Mesenchymal stem cell (in vitro differentiated cells and primary cell): ENCODE results near the gene CCT8. TPM values are rescaled to one million over a fixed set of nuclear protein-coding genes. Genes with fewer than 3 reads are reported as not detected.

ENCODE experiments used
- DNase-seq: peaks from one replicate; pipeline ENCODE4 v3.0.0-alpha.2; 2013
- H2AFZ ChIP-seq: one replicate; pipeline ENCODE4 v1.6.1; 2013; ENCODE audit warnings: low read depth, mild to moderate bottlenecking, control low read depth, inconsistent platforms, low read length, moderate library complexity
- H2AK5ac ChIP-seq: 2 replicates; pipeline ENCODE4 v1.6.1; 2013; ENCODE audit warnings: low read length, moderate library complexity, mild to moderate bottlenecking, inconsistent platforms; ENCODE audit not compliant: severe bottlenecking
- H2BK120ac ChIP-seq: one replicate; pipeline ENCODE4 v1.6.1; 2013; ENCODE audit warnings: low read depth, mild to moderate bottlenecking, inconsistent platforms, low read length, moderate library complexity
- H2BK12ac ChIP-seq, 2 experiments: one replicate each; pipeline ENCODE4 v1.6.1; 2013; ENCODE audit warnings: inconsistent platforms in 2 of 2, low read length in 2 of 2, mild to moderate bottlenecking in 2 of 2, moderate library complexity in 2 of 2, control low read depth in 1 of 2
- H2BK15ac ChIP-seq: one replicate; pipeline ENCODE4 v1.6.1; 2013; ENCODE audit warnings: mild to moderate bottlenecking, low read depth, inconsistent platforms; ENCODE audit not compliant: poor library complexity, severe bottlenecking
- H2BK5ac ChIP-seq: 2 replicates; pipeline ENCODE4 v1.6.1; 2013; ENCODE audit warnings: low read depth, mild to moderate bottlenecking, low read length, control low read depth, inconsistent platforms; ENCODE audit not compliant: poor library complexity, severe bottlenecking
- H3K14ac ChIP-seq, 2 experiments: one replicate each; pipeline ENCODE4 v1.6.1; 2013; ENCODE audit warnings: inconsistent platforms in 2 of 2, low read length in 2 of 2, control low read depth in 1 of 2, mild to moderate bottlenecking in 1 of 2, moderate library complexity in 1 of 2
- H3K18ac ChIP-seq, 2 experiments: one replicate each; pipeline ENCODE4 v1.6.1; 2013; ENCODE audit warnings: inconsistent platforms in 2 of 2, low read length in 2 of 2, control low read depth in 1 of 2, low read depth in 1 of 2, mild to moderate bottlenecking in 1 of 2
- H3K23ac ChIP-seq, 2 experiments: one replicate each; pipeline ENCODE4 v1.6.1; 2013; ENCODE audit warnings: inconsistent platforms in 2 of 2, low read length in 2 of 2, mild to moderate bottlenecking in 2 of 2, moderate library complexity in 2 of 2, control low read depth in 1 of 2
- H3K27ac ChIP-seq: 2 replicates; pipeline ENCODE4 v1.5.1; 2013; ENCODE audit warnings: mild to moderate bottlenecking, moderate library complexity, low read length, control low read depth, inconsistent platforms; ENCODE audit not compliant: poor library complexity, severe bottlenecking
- H3K27me3 ChIP-seq, 2 experiments: 2 replicates each; pipeline versions ENCODE4 v1.6.1 to v1.7.0; 2013; ENCODE audit warnings: low read length in 2 of 2, mild to moderate bottlenecking in 2 of 2, moderate library complexity in 2 of 2, control low read depth in 1 of 2, inconsistent platforms in 1 of 2; ENCODE audit not compliant: control insufficient read depth in 1 of 2, insufficient read depth in 1 of 2
- H3K36me3 ChIP-seq, 2 experiments: 2 replicates each; pipeline versions ENCODE4 v1.6.1 to v1.7.0; 2013; ENCODE audit warnings: low read length in 2 of 2, control low read depth in 1 of 2, inconsistent platforms in 1 of 2, low read depth in 1 of 2, mild to moderate bottlenecking in 1 of 2; ENCODE audit not compliant: insufficient read depth in 2 of 2, control insufficient read depth in 1 of 2
- H3K4ac ChIP-seq, 2 experiments: one replicate each; pipeline ENCODE4 v1.6.1; 2013; ENCODE audit warnings: inconsistent platforms in 2 of 2, low read length in 2 of 2, mild to moderate bottlenecking in 2 of 2, moderate library complexity in 2 of 2, control low read depth in 1 of 2, low read depth in 1 of 2
- H3K4me1 ChIP-seq: 2 replicates; pipeline ENCODE4 v1.6.1; 2013; ENCODE audit warnings: low read depth, low read length, control low read depth; ENCODE audit not compliant: control insufficient read depth, insufficient read depth
- H3K4me2 ChIP-seq: 2 replicates; pipeline ENCODE4 v1.6.1; 2013; ENCODE audit warnings: low read length, mild to moderate bottlenecking, inconsistent platforms; ENCODE audit not compliant: poor library complexity, severe bottlenecking
- H3K4me3 ChIP-seq, 2 experiments: 2 replicates each; pipeline versions ENCODE4 v1.5.1 to v1.7.0; 2013; ENCODE audit warnings: low read length in 2 of 2, mild to moderate bottlenecking in 2 of 2, control low read depth in 1 of 2, low read depth in 1 of 2; ENCODE audit not compliant: insufficient read depth in 1 of 2
- H3K79me1 ChIP-seq: replicated peaks from 2 replicates; pipeline ENCODE4 v1.6.1; 2013; ENCODE audit warnings: mild to moderate bottlenecking, control low read depth, low read length, inconsistent platforms; ENCODE audit not compliant: poor library complexity, severe bottlenecking
- H3K9ac ChIP-seq: 2 replicates; pipeline ENCODE4 v1.7.0; 2013; ENCODE audit warnings: mild to moderate bottlenecking, low read length, moderate library complexity
- H3K9me3 ChIP-seq: 2 replicates; pipeline ENCODE4 v1.7.0; 2013; ENCODE audit warnings: mild to moderate bottlenecking, low read length; ENCODE audit not compliant: control insufficient read depth
- H4K8ac ChIP-seq: one replicate; pipeline ENCODE4 v1.6.1; 2013; ENCODE audit warnings: inconsistent platforms, mild to moderate bottlenecking, low read length, moderate library complexity
- H4K91ac ChIP-seq: one replicate; pipeline ENCODE4 v1.6.1; 2013; ENCODE audit warnings: mild to moderate bottlenecking, low read length, inconsistent platforms
- WGBS: methylation state at CpG from one replicate; pipeline ENCODE4 v1.1.7; 2013; ENCODE audit warnings: mixed read lengths; 5-methylcytosine and 5-hydroxymethylcytosine counted together
- polyA plus RNA-seq, 2 experiments: library from polyadenylated mRNA; stranded (reverse); fragments of 200-250 nt; gene quantifications; one replicate each; pipeline ENCODE4 v1.2.3, GENCODE V29; 2013

CCT8 gene
- polyA plus RNA-seq (2013, experiment 1 of 2), result 130 TPM
- 133 TPM for polyA plus RNA-seq (2013, experiment 2 of 2)

GRCh38 chr21:29073222-29074006 is at the start of gene CCT8:
Gene CCT8 (minus strand): TSS chr21:29073648. CDS start chr21:29073590, 58 bp downstream.
- Histone ChIP-seq H3K14ac (peak within 1 kb of the TSS in 1 of 2 experiments; percentile 44), H4K91ac (peak within 1 kb of the TSS; percentile 9), H3K4me2 (peak within 1 kb of the TSS; percentile 93), H2AK5ac (peak within 1 kb of the TSS; percentile 41), H3K4ac (peak within 1 kb of the TSS; percentile 37 to 73), H4K8ac (peak within 1 kb of the TSS; percentile 63), H2BK12ac (no peak within 1 kb of the TSS), H3K23ac (peak within 1 kb of the TSS in 1 of 2 experiments; percentile 66), H3K27me3 (no peaks in the 10 kb centered on the region), H3K4me3 (peak within 1 kb of the TSS; percentile 87 to 94), H2AFZ (peak within 1 kb of the TSS; percentile 84), H3K27ac (peak within 1 kb of the TSS; percentile 96), H2BK5ac (peak within 1 kb of the TSS; percentile 33), H2BK120ac (no peak within 1 kb of the TSS), H3K18ac (peak within 1 kb of the TSS; percentile 88 to 98), H3K4me1 (peaks cover 4% of the 10 kb centered on the region), H3K9me3 (no peaks in the 10 kb centered on the region), H3K36me3 (peaks cover 5 to 18% of the 10 kb centered on the region in 2 experiments), H2BK15ac (no peak within 1 kb of the TSS), H3K9ac (peak within 1 kb of the TSS; percentile 99), H3K79me1 (peaks cover 1% of the 10 kb centered on the region)
- peak; percentile 100 for DNase-seq
- WGBS, result under 1% methylated on average over 62 of the region's 62 CpGs

GRCh38 chr21:29121759-29122158 is 48.3 kb upstream of the CCT8 start:
- Histone ChIP-seq H3K4me1 (peaks cover 5% of the 10 kb centered on the region), H3K9ac (no peak overlapping the region), H2BK12ac (no peak overlapping the region), H2AK5ac (no peak overlapping the region), H3K79me1 (no peaks in the 10 kb centered on the region), H3K14ac (no peak overlapping the region), H2BK120ac (no peak overlapping the region), H2AFZ (no peak overlapping the region), H3K4me3 (no peak overlapping the region), H4K91ac (no peak overlapping the region), H3K4me2 (no peak overlapping the region), H2BK5ac (no peak overlapping the region), H3K9me3 (no peaks in the 10 kb centered on the region), H3K36me3 (no peaks in the 10 kb centered on the region), H4K8ac (no peak overlapping the region), H3K27ac (no peak overlapping the region), H2BK15ac (no peak overlapping the region), H3K23ac (no peak overlapping the region), H3K18ac (no peak overlapping the region), H3K27me3 (no peaks in the 10 kb centered on the region), H3K4ac (no peak overlapping the region)
- 100% methylated on average over 1 of the region's 1 CpG for WGBS
- no peak for DNase-seq

GRCh38 chr21:29117372-29117955 is 44.0 kb upstream of the CCT8 start:
- H2BK5ac ChIP-seq, result no peak overlapping the region
- H4K91ac ChIP-seq, result no peak overlapping the region
- H3K18ac ChIP-seq, result no peak overlapping the region
- H3K27ac ChIP-seq, result no peak overlapping the region
- H3K4me3 ChIP-seq, result no peak overlapping the region
- H2BK12ac ChIP-seq, result no peak overlapping the region
- no peaks in the 10 kb centered on the region for H3K79me1 ChIP-seq
- H3K23ac ChIP-seq, result no peak overlapping the region
- no peak overlapping the region for H2AK5ac ChIP-seq
- H3K14ac ChIP-seq, result no peak overlapping the region
- no peak overlapping the region for H4K8ac ChIP-seq
- DNase-seq, result no peak
- no peak overlapping the region for H2BK120ac ChIP-seq
- no peaks in the 10 kb centered on the region for H3K36me3 ChIP-seq
- no peaks in the 10 kb centered on the region for H3K27me3 ChIP-seq
- H2BK15ac ChIP-seq, result no peak overlapping the region
- H3K4me2 ChIP-seq, result no peak overlapping the region
- WGBS, result 94% methylated on average over 2 of the region's 3 CpGs
- H2AFZ ChIP-seq, result no peak overlapping the region
- H3K4ac ChIP-seq, result no peak overlapping the region
- H3K4me1 ChIP-seq, result peaks cover 15% of the 10 kb centered on the region
- no peaks in the 10 kb centered on the region for H3K9me3 ChIP-seq
- H3K9ac ChIP-seq, result no peak overlapping the region

- Histone ChIP-seq H3K9ac (no peak overlapping the region), H2BK15ac (no peak overlapping the region), H3K79me1 (no peaks in the 10 kb centered on the region), H2AK5ac (no peak overlapping the region), H3K23ac (no peak overlapping the region), H3K4me2 (no peak overlapping the region), H2AFZ (no peak overlapping the region), H3K4me3 (no peak overlapping the region), H2BK120ac (no peak overlapping the region), H3K4me1 (peaks cover 15% of the 10 kb centered on the region), H3K14ac (no peak overlapping the region), H4K91ac (no peak overlapping the region), H3K27me3 (no peaks in the 10 kb centered on the region), H3K18ac (no peak overlapping the region), H4K8ac (no peak overlapping the region), H2BK5ac (no peak overlapping the region), H3K9me3 (no peaks in the 10 kb centered on the region), H2BK12ac (no peak overlapping the region), H3K4ac (no peak overlapping the region), H3K27ac (peak overlapping the region; percentile 88), H3K36me3 (peaks cover 0 to 3% of the 10 kb centered on the region in 2 experiments)
- WGBS, result 43% methylated on average over 6 of the region's 8 CpGs
- DNase-seq, result peak; percentile 60
Measured at GRCh38 chr21:29115899-29116298, 42.5 kb upstream of the CCT8 start.
